ENCODE results near the gene FGF8. TPM values are rescaled to one million over a fixed set of nuclear protein-coding genes. Genes with fewer than 3 reads are reported as not detected.

FGF8 gene
- polyA plus RNA-seq, 3 donors, result not detected

- H3K27ac ChIP-seq (ENCODE audit: low read depth in 1 of 2, low read length in 2 of 2), result no peak overlapping the region
- WGBS (ENCODE audit: insufficient coverage), result 80% methylated on average over 5 of the region's 6 CpGs
- Mint-ChIP-seq H3K36me3 (peaks cover 0 to under 1% of the 10 kb centered on the region in 2 donors), H3K27ac (no peak overlapping the region), H3K9me3 (peaks cover 0 to 11% (median 3%) of the 10 kb centered on the region in 7 donors), H3K4me3 (peak overlapping the region in 1 of 2 donors; percentile 30), H3K27me3 (ENCODE audit: low read depth in 3 of 3) (peaks cover 72 to 94% (median 81%) of the 10 kb centered on the region in 3 donors), H3K4me1 (peaks cover 7% of the 10 kb centered on the region)
- H3K27me3 ChIP-seq (ENCODE audit: control insufficient read depth in 2 of 2, insufficient read depth in 2 of 2, low read length in 2 of 2), result peaks cover 39 to 79% of the 10 kb centered on the region in 2 donors
- DNase-seq, result no peak
- H3K9ac ChIP-seq (ENCODE audit: insufficient read depth, low read length, poor library complexity, severe bottlenecking), result no peak overlapping the region
- H2AFZ ChIP-seq (ENCODE audit: insufficient read depth, low read depth, low read length, poor library complexity, severe bottlenecking), result no peak overlapping the region
- no peaks in the 10 kb centered on the region for H3K4me1 ChIP-seq (ENCODE audit: control insufficient read depth in 1 of 2, insufficient read depth in 2 of 2, low read length in 2 of 2)
- TF ChIP-seq, protein P1, sequence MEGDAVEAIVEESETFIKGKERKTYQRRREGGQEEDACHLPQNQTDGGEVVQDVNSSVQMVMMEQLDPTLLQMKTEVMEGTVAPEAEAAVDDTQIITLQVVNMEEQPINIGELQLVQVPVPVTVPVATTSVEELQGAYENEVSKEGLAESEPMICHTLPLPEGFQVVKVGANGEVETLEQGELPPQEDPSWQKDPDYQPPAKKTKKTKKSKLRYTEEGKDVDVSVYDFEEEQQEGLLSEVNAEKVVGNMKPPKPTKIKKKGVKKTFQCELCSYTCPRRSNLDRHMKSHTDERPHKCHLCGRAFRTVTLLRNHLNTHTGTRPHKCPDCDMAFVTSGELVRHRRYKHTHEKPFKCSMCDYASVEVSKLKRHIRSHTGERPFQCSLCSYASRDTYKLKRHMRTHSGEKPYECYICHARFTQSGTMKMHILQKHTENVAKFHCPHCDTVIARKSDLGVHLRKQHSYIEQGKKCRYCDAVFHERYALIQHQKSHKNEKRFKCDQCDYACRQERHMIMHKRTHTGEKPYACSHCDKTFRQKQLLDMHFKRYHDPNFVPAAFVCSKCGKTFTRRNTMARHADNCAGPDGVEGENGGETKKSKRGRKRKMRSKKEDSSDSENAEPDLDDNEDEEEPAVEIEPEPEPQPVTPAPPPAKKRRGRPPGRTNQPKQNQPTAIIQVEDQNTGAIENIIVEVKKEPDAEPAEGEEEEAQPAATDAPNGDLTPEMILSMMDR (IDR thresholded peaks at IDR 0.05), result no peak
- H3K4me3 ChIP-seq (replicated peaks in 1 of 3; ENCODE audit: low read depth in 2 of 3, low read length in 3 of 3), result no peak overlapping the region
- H3K9me3 ChIP-seq (replicated peaks in 1 of 2; ENCODE audit: control insufficient read depth in 1 of 2, insufficient read depth in 1 of 2, low read length in 2 of 2), result peaks cover 0 to 20% of the 10 kb centered on the region in 2 donors
- H3K79me2 ChIP-seq (ENCODE audit: insufficient read depth, low read length), result no peaks in the 10 kb centered on the region
- no peaks in the 10 kb centered on the region for H4K20me1 ChIP-seq (ENCODE audit: insufficient read depth, low read length)
- intact Hi-C loops (cut with micrococcal nuclease), result loop anchor here in 1 of 2 donors (10.0 kb wide), 1 partner anchor 557 kb away; no protein-coding TSS in a partner anchor
- H3K36me3 ChIP-seq (replicated peaks in 1 of 2; ENCODE audit: control insufficient read depth in 1 of 2, insufficient read depth in 2 of 2, low read length in 2 of 2), result no peaks in the 10 kb centered on the region
- no peak overlapping the region for H3K4me2 ChIP-seq (replicated peaks; ENCODE audit: extremely low read depth, low read length, poor library complexity, severe bottlenecking)
Observed at GRCh38 chr10:101772017-101772894, 3.7 kb downstream of the FGF8 start.

DNA sequence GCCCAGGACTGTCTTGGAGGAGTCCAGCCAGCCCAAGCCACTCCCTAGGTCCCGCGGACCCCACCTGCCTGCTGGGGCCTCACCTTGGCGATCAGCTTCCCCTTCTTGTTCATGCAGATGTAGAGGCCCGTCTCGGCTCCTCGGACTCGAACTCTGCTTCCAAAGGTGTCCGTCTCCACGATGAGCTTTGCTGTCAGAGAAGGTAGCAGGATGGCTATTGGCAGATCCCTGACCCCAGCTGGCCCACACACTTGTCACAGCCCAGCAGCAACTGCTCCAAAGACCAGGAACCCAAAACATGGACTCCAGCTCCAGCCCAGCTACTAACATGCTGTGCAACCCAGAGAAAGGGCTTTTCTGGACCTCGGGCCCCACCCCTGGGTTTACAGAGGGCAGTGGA is 4.5 kb downstream of the FGF8 start:
- H3K4me1 Mint-ChIP-seq, result peaks cover 7% of the 10 kb centered on the region
- no peak overlapping the region for H3K4me3 ChIP-seq (replicated peaks in 1 of 3; ENCODE audit: low read depth in 2 of 3, low read length in 3 of 3)
- H3K9ac ChIP-seq (ENCODE audit: insufficient read depth, low read length, poor library complexity, severe bottlenecking), result no peak overlapping the region
- no peaks in the 10 kb centered on the region for H3K4me1 ChIP-seq (ENCODE audit: control insufficient read depth in 1 of 2, insufficient read depth in 2 of 2, low read length in 2 of 2)
- H4K20me1 ChIP-seq (ENCODE audit: insufficient read depth, low read length), result no peaks in the 10 kb centered on the region
- H3K27ac ChIP-seq (ENCODE audit: low read depth in 1 of 2, low read length in 2 of 2), result no peak overlapping the region
- peak overlapping the region in 1 of 2 donors; percentile 17 for H3K4me3 Mint-ChIP-seq
- intact Hi-C loops (cut with micrococcal nuclease), result loop anchor here in 1 of 2 donors (10.0 kb wide), 1 partner anchor 557 kb away; no protein-coding TSS in a partner anchor
- peaks cover 0 to 15% of the 10 kb centered on the region in 2 donors for H3K9me3 ChIP-seq (replicated peaks in 1 of 2; ENCODE audit: control insufficient read depth in 1 of 2, insufficient read depth in 1 of 2, low read length in 2 of 2)
- no peaks in the 10 kb centered on the region for H3K79me2 ChIP-seq (ENCODE audit: insufficient read depth, low read length)
- no peaks in the 10 kb centered on the region for H3K36me3 ChIP-seq (replicated peaks in 1 of 2; ENCODE audit: control insufficient read depth in 1 of 2, insufficient read depth in 2 of 2, low read length in 2 of 2)
- H3K27ac Mint-ChIP-seq, result no peak overlapping the region
- peaks cover 70 to 94% (median 77%) of the 10 kb centered on the region in 3 donors for H3K27me3 Mint-ChIP-seq (ENCODE audit: low read depth in 3 of 3)
- peaks cover 33 to 77% of the 10 kb centered on the region in 2 donors for H3K27me3 ChIP-seq (ENCODE audit: control insufficient read depth in 2 of 2, insufficient read depth in 2 of 2, low read length in 2 of 2)
- DNase-seq, result no peak
- WGBS (ENCODE audit: insufficient coverage), result 89% methylated on average over 10 of the region's 10 CpGs
- peaks cover 0 to 4% (median 3%) of the 10 kb centered on the region in 7 donors for H3K9me3 Mint-ChIP-seq
- no peak overlapping the region for H2AFZ ChIP-seq (ENCODE audit: insufficient read depth, low read depth, low read length, poor library complexity, severe bottlenecking)
- H3K36me3 Mint-ChIP-seq, result no peaks in the 10 kb centered on the region
- H3K4me2 ChIP-seq (replicated peaks; ENCODE audit: extremely low read depth, low read length, poor library complexity, severe bottlenecking), result no peak overlapping the region
- TF ChIP-seq, protein P1 (IDR thresholded peaks at IDR 0.05), result no peak
